ENCODE data around the gene NEAT1. TPM values are rescaled to one million over a fixed set of nuclear protein-coding genes. Genes with fewer than 3 reads are reported as not detected.

Gene NEAT1
- total and polyA plus RNA-seq, 9 of the 15 experiments (the other 6 are each of a cell fraction or from before 2014, with no cell fraction given) = 20.1 to 389 (median 62.8) TPM

- TF ChIP-seq, protein P1, sequence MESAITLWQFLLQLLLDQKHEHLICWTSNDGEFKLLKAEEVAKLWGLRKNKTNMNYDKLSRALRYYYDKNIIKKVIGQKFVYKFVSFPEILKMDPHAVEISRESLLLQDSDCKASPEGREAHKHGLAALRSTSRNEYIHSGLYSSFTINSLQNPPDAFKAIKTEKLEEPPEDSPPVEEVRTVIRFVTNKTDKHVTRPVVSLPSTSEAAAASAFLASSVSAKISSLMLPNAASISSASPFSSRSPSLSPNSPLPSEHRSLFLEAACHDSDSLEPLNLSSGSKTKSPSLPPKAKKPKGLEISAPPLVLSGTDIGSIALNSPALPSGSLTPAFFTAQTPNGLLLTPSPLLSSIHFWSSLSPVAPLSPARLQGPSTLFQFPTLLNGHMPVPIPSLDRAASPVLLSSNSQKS (CRISPR knock-in tag; IDR thresholded peaks at IDR 0.05) = 0 out of 2 replicates have a peak, but pooled peaks have one; percentile 28
- peak in 1 of 2 experiments; percentile 52; a peak in 2 of 4 replicates for TF ChIP-seq MLLT1 (IDR thresholded peaks at IDR 0.05)
- TF ChIP-seq, protein P2, sequence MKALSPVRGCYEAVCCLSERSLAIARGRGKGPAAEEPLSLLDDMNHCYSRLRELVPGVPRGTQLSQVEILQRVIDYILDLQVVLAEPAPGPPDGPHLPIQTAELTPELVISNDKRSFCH (CRISPR knock-in tag; IDR thresholded peaks at IDR 0.05) = no peak
- TF ChIP-seq, protein P2 (tag; IDR thresholded peaks at IDR 0.05) = no peak
- no peak; the same call in 1 of the 2 replicates for TF ChIP-seq ZFX (CRISPR knock-in tag; IDR thresholded peaks at IDR 0.05)
- TF ChIP-seq KHSRP (IDR thresholded peaks at IDR 0.05) = peak; percentile 22; the same call in 1 of the 2 replicates
- no peak for TF ChIP-seq SMARCA5 (IDR thresholded peaks at IDR 0.05)
- TF ChIP-seq HMGN3 (IDR thresholded peaks at IDR 0.05; ENCODE audit: borderline replicate concordance, extremely low read depth, insufficient read length, low read depth, low read length) = peak; percentile 1
- TF ChIP-seq BHLHE40 (IDR thresholded peaks at IDR 0.05; ENCODE audit: low read length) = no peak
- TF ChIP-seq, protein P3, sequence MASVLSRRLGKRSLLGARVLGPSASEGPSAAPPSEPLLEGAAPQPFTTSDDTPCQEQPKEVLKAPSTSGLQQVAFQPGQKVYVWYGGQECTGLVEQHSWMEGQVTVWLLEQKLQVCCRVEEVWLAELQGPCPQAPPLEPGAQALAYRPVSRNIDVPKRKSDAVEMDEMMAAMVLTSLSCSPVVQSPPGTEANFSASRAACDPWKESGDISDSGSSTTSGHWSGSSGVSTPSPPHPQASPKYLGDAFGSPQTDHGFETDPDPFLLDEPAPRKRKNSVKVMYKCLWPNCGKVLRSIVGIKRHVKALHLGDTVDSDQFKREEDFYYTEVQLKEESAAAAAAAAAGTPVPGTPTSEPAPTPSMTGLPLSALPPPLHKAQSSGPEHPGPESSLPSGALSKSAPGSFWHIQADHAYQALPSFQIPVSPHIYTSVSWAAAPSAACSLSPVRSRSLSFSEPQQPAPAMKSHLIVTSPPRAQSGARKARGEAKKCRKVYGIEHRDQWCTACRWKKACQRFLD (CRISPR knock-in tag; IDR thresholded peaks at IDR 0.05) = no peak
- TF ChIP-seq ZNF224 (CRISPR knock-in tag; IDR thresholded peaks at IDR 0.05) = no peak
- TF ChIP-seq SIRT6 (IDR thresholded peaks at IDR 0.05; ENCODE audit: low read depth, low read length) = no peak
- TF ChIP-seq STAT6 (CRISPR knock-in tag; IDR thresholded peaks at IDR 0.05) = no peak
- TF ChIP-seq TAF7 (tag; IDR thresholded peaks at IDR 0.05) = no peak
- TF ChIP-seq ZNF184 (CRISPR knock-in tag; IDR thresholded peaks at IDR 0.05) = no peak
- no peak for TF ChIP-seq RCOR1 (IDR thresholded peaks at IDR 0.05; ENCODE audit: borderline replicate concordance in 1 of 2, low read depth in 2 of 2, low read length in 2 of 2)
- TF ChIP-seq GTF3C2 (IDR thresholded peaks at IDR 0.05; ENCODE audit: borderline replicate concordance, extremely low read depth, insufficient read length) = no peak
Observed at GRCh38 chr11:65430406-65431217, 8.0 kb downstream of the NEAT1 start (continued).

All from K562 (cell line).